ENCODE measurements around the gene PPP3CB. TPM values are rescaled to one million over a fixed set of nuclear protein-coding genes. Genes with fewer than 3 reads are reported as not detected.

Gene PPP3CB
- total RNA-seq, 1 donor from 2014 or later: 42.4 TPM

DNA sequence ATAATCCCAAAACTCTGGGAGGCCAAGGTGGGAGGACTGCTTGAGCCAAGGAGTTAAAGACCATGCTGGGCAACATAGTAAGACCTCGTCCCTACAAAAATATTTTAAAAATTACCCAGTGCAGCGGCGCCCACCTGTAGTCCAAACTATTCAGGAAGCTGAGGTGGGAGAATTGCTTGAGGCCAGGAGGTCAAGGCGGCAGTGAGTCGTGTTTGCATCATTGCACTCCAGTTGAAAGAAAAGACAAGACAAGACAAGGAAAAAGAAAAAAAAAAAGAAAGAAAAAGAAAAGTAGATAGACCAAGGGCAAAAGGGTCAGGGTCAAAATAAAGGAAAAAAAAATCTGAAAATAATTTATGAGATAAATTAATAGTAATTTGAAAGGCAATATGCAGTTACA lies 87.8 kb downstream of the PPP3CB start:
- Mint-ChIP-seq H3K27me3 (no peaks in the 10 kb centered on the region), H3K4me1 (ENCODE audit: unreplicated experiment) (peaks cover 20% of the 10 kb centered on the region), H3K9me3 (no peaks in the 10 kb centered on the region), H3K27ac (no peak overlapping the region), H3K4me3 (no peak overlapping the region), H3K36me3 (peaks cover 7% of the 10 kb centered on the region)
- TF ChIP-seq, protein P1, sequence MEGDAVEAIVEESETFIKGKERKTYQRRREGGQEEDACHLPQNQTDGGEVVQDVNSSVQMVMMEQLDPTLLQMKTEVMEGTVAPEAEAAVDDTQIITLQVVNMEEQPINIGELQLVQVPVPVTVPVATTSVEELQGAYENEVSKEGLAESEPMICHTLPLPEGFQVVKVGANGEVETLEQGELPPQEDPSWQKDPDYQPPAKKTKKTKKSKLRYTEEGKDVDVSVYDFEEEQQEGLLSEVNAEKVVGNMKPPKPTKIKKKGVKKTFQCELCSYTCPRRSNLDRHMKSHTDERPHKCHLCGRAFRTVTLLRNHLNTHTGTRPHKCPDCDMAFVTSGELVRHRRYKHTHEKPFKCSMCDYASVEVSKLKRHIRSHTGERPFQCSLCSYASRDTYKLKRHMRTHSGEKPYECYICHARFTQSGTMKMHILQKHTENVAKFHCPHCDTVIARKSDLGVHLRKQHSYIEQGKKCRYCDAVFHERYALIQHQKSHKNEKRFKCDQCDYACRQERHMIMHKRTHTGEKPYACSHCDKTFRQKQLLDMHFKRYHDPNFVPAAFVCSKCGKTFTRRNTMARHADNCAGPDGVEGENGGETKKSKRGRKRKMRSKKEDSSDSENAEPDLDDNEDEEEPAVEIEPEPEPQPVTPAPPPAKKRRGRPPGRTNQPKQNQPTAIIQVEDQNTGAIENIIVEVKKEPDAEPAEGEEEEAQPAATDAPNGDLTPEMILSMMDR (conservative IDR thresholded peaks at IDR 0.05): no peak
- DNase-seq (ENCODE audit: extremely low spot score, unreplicated experiment): no peak

DNA sequence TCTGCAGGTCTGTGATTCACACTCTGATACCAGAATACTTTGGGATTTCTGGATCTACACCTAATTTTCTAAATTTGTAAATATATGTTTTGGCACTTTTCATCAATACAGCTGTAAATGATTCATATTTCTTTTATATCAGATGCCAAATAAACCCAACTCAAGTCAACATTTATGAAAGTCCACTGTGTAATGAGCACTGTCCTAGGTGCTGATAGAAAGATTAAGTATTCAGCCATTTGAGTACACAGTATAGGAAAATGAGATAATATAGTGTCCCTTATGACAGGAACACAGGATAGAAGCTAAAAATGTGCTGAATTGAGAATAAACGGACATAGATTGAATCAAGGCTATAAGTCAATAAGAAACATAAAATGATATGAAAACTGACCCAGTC lies 88.3 kb downstream of the PPP3CB start:
- TF ChIP-seq, protein P1 (conservative IDR thresholded peaks at IDR 0.05): no peak
- no peaks in the 10 kb centered on the region for H3K27me3 Mint-ChIP-seq

DNA sequence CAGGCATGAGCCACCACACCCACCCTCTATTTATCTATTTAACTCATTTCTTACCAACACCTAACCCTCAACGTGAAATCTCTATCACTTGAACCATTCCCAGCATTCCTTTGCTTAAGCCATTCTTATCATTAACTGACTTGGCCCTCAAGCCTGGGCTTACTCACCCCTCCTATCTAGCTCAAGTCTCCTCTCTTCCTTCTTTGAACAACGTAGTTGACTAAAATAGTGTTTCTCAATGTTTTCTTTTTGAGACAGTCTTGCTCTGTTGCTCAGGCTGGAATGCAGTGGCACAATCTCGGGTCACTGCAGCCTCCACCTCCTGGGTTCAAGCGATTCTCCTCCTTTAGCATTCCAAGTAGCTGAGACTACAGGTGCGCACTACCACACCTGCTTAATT lies 89.0 kb downstream of the PPP3CB start:
- no peak for DNase-seq (ENCODE audit: extremely low spot score, unreplicated experiment)
- Mint-ChIP-seq H3K4me1 (ENCODE audit: unreplicated experiment) (peaks cover 15% of the 10 kb centered on the region), H3K36me3 (peaks cover 7% of the 10 kb centered on the region), H3K4me3 (no peak overlapping the region), H3K27me3 (no peaks in the 10 kb centered on the region), H3K9me3 (no peaks in the 10 kb centered on the region), H3K27ac (no peak overlapping the region)
- TF ChIP-seq, protein P1 (conservative IDR thresholded peaks at IDR 0.05): no peak

More for the DNA sequence above, 88.3 kb downstream of the PPP3CB start:
- H3K4me1 Mint-ChIP-seq (ENCODE audit: unreplicated experiment): peaks cover 15% of the 10 kb centered on the region
- no peak overlapping the region for H3K27ac Mint-ChIP-seq
- peaks cover 7% of the 10 kb centered on the region for H3K36me3 Mint-ChIP-seq
- H3K9me3 Mint-ChIP-seq: no peaks in the 10 kb centered on the region
- no peak overlapping the region for H3K4me3 Mint-ChIP-seq
- no peak for DNase-seq (ENCODE audit: extremely low spot score, unreplicated experiment)

DNA sequence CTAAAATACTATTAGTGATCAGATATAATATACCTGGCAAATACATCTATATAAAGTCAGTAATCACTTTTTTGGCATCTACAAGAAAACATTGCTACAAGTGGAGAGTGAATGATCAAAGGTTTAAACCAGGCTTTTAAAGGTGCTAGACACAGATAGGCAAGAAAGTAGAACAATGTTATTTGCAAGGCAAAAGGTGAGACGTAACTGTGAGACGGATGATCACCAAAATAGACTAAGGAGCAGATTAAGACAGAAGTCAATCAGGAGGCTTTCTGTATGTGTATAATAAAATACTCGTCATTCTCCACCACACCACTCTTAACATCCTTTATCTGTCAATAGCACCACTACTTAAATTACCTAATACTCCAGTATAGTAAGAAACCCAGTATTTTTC lies 90.3 kb downstream of the PPP3CB start:
- TF ChIP-seq, protein P1 (conservative IDR thresholded peaks at IDR 0.05): no peak
- H3K4me1 Mint-ChIP-seq (ENCODE audit: unreplicated experiment): peaks cover 15% of the 10 kb centered on the region
- peaks cover 7% of the 10 kb centered on the region for H3K36me3 Mint-ChIP-seq
- H3K27ac Mint-ChIP-seq: no peak overlapping the region
- no peak overlapping the region for H3K4me3 Mint-ChIP-seq
- H3K27me3 Mint-ChIP-seq: no peaks in the 10 kb centered on the region
- DNase-seq (ENCODE audit: extremely low spot score, unreplicated experiment): no peak
- no peaks in the 10 kb centered on the region for H3K9me3 Mint-ChIP-seq

DNA sequence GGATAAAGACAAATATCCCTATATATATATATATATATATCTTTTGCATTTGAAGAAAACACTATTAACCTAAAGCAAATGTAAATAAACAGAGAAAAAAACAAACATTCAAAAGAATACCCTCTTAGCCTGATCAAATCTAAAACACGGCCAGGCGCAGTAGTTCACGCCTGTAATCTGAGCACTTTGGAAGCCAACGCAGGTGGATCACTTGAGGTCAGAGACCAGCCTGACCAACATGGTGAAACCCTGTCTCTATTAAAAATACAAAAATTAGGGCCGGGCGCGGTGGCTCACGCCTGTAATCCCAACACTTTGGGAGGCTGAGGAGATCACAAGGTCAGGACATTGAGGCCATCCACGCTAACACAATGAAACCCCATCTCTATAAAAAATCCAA lies 91.1 kb downstream of the PPP3CB start:
- peaks cover 4% of the 10 kb centered on the region for H3K36me3 Mint-ChIP-seq
- TF ChIP-seq, protein P1 (conservative IDR thresholded peaks at IDR 0.05): no peak
- no peak overlapping the region for H3K27ac Mint-ChIP-seq
- no peaks in the 10 kb centered on the region for H3K9me3 Mint-ChIP-seq
- no peaks in the 10 kb centered on the region for H3K27me3 Mint-ChIP-seq
- no peak overlapping the region for H3K4me3 Mint-ChIP-seq
- no peak for DNase-seq (ENCODE audit: extremely low spot score, unreplicated experiment)
- peaks cover 15% of the 10 kb centered on the region for H3K4me1 Mint-ChIP-seq (ENCODE audit: unreplicated experiment)

DNA sequence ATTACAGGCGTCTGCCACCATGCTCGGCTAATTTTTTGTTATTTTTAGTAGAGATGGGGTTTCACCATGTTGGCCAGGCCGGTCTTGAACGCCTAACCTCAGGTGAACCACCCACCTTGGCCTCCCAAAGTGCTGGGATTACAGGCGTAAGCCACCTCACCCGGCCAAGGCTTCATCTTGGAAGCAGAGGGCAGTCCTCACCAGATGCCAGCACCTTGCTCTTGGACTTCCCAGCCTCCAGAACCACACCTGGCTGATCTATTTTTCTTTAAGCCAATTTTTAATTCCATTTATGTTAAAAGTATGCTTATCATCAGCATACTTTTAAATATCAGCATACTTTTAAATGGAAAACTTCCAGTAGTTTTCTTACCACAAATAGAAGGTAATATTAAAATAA lies 94.2 kb downstream of the PPP3CB start:
- Mint-ChIP-seq H3K27me3 (no peaks in the 10 kb centered on the region), H3K9me3 (no peaks in the 10 kb centered on the region)
- TF ChIP-seq, protein P1 (conservative IDR thresholded peaks at IDR 0.05): no peak

More for the DNA sequence above, 94.2 kb downstream of the PPP3CB start:
- Mint-ChIP-seq H3K4me3 (no peak overlapping the region), H3K36me3 (peaks cover 11% of the 10 kb centered on the region), H3K27ac (no peak overlapping the region), H3K4me1 (ENCODE audit: unreplicated experiment) (peaks cover 4% of the 10 kb centered on the region)
- no peak for DNase-seq (ENCODE audit: extremely low spot score, unreplicated experiment)
